Measurements from ENCODE around the gene ASAP3.

Gene ASAP3

DNA sequence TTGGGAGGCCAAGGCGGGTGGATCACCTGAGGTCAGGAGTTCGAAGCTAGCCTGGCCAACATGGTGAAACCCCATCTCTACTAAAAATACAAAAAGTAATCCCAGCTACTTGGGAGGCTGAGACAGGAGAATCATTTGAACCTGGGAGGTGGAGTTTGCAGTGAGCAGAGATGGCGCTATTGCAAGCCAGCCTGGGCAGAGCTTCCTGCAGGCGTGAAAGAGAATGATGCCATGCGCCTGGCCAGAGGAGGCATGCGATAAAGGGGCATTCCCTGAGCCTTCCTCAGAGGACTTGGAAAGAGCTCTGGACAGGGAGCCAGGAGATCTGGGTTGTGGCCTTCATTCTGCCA is 43.9 kb upstream of the ASAP3 start:
- peaks cover 0 to 41% (median 27%) of the 10 kb centered on the region in 5 donors for H3K4me1 ChIP-seq (ENCODE audit: control insufficient read depth in 5 of 5, insufficient read depth in 5 of 5, low read length in 5 of 5)
- H3K9ac ChIP-seq (ENCODE audit: low read length in 5 of 5), result no peak overlapping the region
- H3K27ac ChIP-seq (ENCODE audit: low read depth, low read length), result no peak overlapping the region
- H3K4me3 ChIP-seq (ENCODE audit: low read depth in 1 of 5, low read length in 5 of 5), result no peak overlapping the region
- no peaks in the 10 kb centered on the region for H3K9me3 ChIP-seq (ENCODE audit: control insufficient read depth in 5 of 5, low read length in 5 of 5)
- H3K36me3 ChIP-seq (ENCODE audit: control insufficient read depth in 5 of 5, insufficient read depth in 5 of 5, low read length in 5 of 5), result no peaks in the 10 kb centered on the region
- peaks cover 0 to 16% (median 12%) of the 10 kb centered on the region in 5 donors for H3K27me3 ChIP-seq (ENCODE audit: control insufficient read depth in 5 of 5, insufficient read depth in 4 of 5, low read length in 5 of 5)

DNA sequence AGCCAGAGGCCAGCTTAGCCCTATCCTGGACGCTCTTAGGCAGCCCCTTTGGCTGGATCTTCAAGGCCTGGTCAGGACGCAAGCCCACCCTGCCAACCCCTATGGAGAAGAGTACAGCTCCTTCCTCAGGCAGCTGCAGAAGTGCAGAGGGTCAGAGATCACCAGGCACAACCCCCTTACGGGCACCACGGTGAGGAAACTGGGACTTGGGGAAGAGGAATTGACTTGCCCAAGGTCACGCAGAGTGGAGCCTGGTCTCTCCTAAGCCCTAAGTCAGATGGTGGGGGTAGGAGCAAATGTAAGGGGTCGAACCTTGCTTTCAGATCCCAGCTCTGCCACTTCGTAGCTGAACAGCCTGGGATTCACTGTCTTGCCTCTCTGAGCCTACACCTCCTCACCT is 43.4 kb upstream of the ASAP3 start:
- H3K27me3 ChIP-seq (ENCODE audit: control insufficient read depth in 5 of 5, insufficient read depth in 4 of 5, low read length in 5 of 5), result peaks cover 0 to 16% (median 12%) of the 10 kb centered on the region in 5 donors
- H3K9me3 ChIP-seq (ENCODE audit: control insufficient read depth in 5 of 5, low read length in 5 of 5), result no peaks in the 10 kb centered on the region
- H3K9ac ChIP-seq (ENCODE audit: low read length in 5 of 5), result no peak overlapping the region
- peaks cover 0 to 39% (median 27%) of the 10 kb centered on the region in 5 donors for H3K4me1 ChIP-seq (ENCODE audit: control insufficient read depth in 5 of 5, insufficient read depth in 5 of 5, low read length in 5 of 5)
- H3K27ac ChIP-seq (ENCODE audit: low read depth, low read length), result no peak overlapping the region
- H3K4me3 ChIP-seq (ENCODE audit: low read depth in 1 of 5, low read length in 5 of 5), result no peak overlapping the region
- no peaks in the 10 kb centered on the region for H3K36me3 ChIP-seq (ENCODE audit: control insufficient read depth in 5 of 5, insufficient read depth in 5 of 5, low read length in 5 of 5)

DNA sequence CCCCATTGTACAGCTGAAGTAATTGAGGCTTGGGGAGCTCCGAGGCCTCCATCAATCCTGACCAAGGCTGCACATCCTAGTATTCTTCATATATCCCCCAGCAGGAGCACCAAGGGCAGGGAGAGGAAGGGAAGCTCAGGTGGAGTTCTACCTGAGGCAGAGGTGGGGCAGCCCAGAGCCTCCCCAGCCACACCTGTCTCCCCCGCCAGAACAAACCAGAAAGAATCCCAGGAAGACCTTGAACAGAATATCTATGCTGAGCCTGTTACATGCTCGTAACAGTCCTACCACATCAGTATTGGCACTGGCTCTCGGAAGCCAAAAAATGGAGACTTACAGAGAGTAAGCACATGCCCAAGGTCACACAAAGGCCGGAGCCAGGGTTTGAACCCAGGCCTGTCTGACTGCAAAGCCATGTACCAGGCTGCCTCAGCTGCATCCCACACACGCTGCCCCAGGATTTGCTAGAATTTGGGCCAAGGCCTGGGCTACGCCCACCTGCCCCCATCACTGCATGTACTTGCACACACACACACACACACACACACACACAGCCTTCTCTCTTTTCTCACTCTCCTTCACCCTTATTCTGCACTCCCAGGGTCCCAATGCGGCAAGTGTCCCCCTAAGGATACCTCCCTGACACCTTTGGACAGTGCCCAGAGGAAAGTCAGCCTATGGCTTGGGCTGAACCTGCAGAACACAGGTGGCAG is 42.5 kb upstream of the ASAP3 start:
- Histone ChIP-seq H3K36me3 (ENCODE audit: control insufficient read depth in 5 of 5, insufficient read depth in 5 of 5, low read length in 5 of 5) (no peaks in the 10 kb centered on the region), H3K27me3 (ENCODE audit: control insufficient read depth in 5 of 5, insufficient read depth in 4 of 5, low read length in 5 of 5) (peaks cover 0 to 16% (median 12%) of the 10 kb centered on the region in 5 donors), H3K9ac (ENCODE audit: low read length in 5 of 5) (no peak overlapping the region), H3K27ac (ENCODE audit: low read depth, low read length) (no peak overlapping the region), H3K9me3 (ENCODE audit: control insufficient read depth in 5 of 5, low read length in 5 of 5) (no peaks in the 10 kb centered on the region), H3K4me1 (ENCODE audit: control insufficient read depth in 5 of 5, insufficient read depth in 5 of 5, low read length in 5 of 5) (peaks cover 0 to 34% (median 23%) of the 10 kb centered on the region in 5 donors), H3K4me3 (ENCODE audit: low read depth in 1 of 5, low read length in 5 of 5) (no peak overlapping the region)

DNA sequence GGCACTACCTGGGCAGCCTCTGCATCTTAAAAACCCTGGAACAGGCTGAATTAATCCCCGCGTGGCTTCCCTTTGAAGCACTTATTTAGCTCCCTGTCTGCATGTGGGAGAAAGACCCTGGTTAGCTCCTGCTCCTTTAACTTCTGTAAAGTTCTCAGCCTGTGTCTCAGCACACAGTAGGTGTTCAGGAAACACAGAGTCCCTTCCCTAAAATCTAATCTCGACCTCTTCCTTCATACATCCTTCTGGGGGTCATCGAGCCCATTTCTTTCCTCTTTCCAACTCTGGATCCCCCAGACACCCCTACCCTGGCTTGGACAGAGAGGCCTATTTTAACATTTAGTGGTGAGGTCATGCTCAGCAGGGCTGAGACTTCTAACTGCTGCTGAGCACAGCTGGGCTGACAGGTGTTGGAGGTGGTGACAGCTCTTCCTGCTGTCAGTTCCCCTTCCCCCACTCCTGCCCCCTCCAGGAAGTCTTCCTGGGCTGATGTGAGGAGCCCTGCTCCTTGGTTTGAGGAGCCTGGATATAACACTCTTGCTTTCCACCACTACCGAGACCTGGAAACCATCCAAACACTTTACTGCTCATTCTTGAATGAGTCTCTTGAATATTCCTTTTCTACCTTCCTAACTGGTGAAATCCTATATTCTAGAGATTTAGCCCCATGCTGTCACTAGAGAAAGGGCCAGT is 41.7 kb upstream of the ASAP3 start:
- Histone ChIP-seq H3K4me3 (ENCODE audit: low read depth in 1 of 5, low read length in 5 of 5) (no peak overlapping the region), H3K9ac (ENCODE audit: low read length in 5 of 5) (no peak overlapping the region), H3K4me1 (ENCODE audit: control insufficient read depth in 5 of 5, insufficient read depth in 5 of 5, low read length in 5 of 5) (peaks cover 0 to 28% (median 16%) of the 10 kb centered on the region in 5 donors), H3K9me3 (ENCODE audit: control insufficient read depth in 5 of 5, low read length in 5 of 5) (no peaks in the 10 kb centered on the region), H3K27ac (ENCODE audit: low read depth, low read length) (no peak overlapping the region), H3K27me3 (ENCODE audit: control insufficient read depth in 5 of 5, insufficient read depth in 4 of 5, low read length in 5 of 5) (peaks cover 0 to 16% (median 11%) of the 10 kb centered on the region in 5 donors), H3K36me3 (ENCODE audit: control insufficient read depth in 5 of 5, insufficient read depth in 5 of 5, low read length in 5 of 5) (no peaks in the 10 kb centered on the region)

DNA sequence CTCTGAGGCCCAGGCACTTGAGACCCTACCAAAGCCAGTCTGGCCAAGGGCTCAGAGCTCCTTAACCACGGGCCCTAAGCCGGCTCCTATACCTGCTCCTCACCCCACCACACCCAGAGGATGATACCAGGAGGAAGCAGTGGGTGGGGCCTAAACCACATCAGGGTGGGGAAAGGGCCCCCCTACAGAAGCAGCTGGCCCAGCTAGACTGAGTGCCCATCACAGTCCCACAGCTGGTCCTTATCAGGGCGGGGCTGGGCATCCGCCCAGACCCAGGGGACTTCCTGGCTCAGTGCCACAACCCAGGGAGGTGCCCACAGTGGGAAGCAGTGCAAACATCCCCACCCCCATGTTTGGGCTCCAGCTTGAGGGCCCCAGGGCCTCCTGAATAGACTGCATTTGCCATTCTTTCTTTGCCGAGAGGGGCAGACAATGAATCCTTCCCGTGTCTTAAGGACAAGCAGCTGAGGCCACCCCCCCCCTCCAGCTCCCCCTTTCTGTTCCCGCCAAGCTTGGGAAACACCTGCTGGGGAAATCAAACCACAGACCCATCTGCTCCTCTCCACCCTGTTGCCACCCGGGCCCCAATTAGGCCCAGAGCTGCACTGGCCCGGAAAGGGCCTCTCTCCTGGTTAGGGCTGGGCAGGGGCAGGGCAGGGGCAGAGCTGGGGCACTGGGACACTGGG is 40.9 kb upstream of the ASAP3 start:
- Histone ChIP-seq H3K27me3 (ENCODE audit: control insufficient read depth in 5 of 5, insufficient read depth in 4 of 5, low read length in 5 of 5) (peaks cover 0 to 10% (median 4%) of the 10 kb centered on the region in 5 donors), H3K9me3 (ENCODE audit: control insufficient read depth in 5 of 5, low read length in 5 of 5) (no peaks in the 10 kb centered on the region), H3K9ac (ENCODE audit: low read length in 5 of 5) (no peak overlapping the region), H3K27ac (ENCODE audit: low read depth, low read length) (no peak overlapping the region), H3K4me3 (ENCODE audit: low read depth in 1 of 5, low read length in 5 of 5) (no peak overlapping the region), H3K36me3 (ENCODE audit: control insufficient read depth in 5 of 5, insufficient read depth in 5 of 5, low read length in 5 of 5) (no peaks in the 10 kb centered on the region), H3K4me1 (ENCODE audit: control insufficient read depth in 5 of 5, insufficient read depth in 5 of 5, low read length in 5 of 5) (peaks cover 0 to 21% (median 11%) of the 10 kb centered on the region in 5 donors)

DNA sequence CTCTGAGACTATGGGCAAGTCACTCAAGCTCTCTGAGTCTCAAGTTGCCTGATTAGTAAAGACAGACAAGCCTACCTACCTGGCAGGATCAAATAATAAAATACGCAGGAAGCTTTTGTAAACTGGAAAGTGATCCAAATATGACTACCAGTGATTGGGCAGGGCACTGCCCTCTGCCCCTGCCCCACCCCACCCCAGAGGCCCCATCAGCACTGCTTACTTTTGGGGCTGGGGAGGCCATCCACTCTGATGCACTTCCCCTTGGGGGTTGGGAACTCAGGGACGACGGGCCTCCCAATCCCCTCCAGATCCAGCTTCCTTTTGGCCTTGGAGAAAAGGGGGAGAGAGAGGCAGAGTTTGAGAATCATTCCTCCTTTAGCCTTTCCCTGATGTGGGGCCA is 40.2 kb upstream of the ASAP3 start:
- Histone ChIP-seq H3K9me3 (ENCODE audit: control insufficient read depth in 5 of 5, low read length in 5 of 5) (no peaks in the 10 kb centered on the region), H3K4me3 (ENCODE audit: low read depth in 1 of 5, low read length in 5 of 5) (no peak overlapping the region), H3K36me3 (ENCODE audit: control insufficient read depth in 5 of 5, insufficient read depth in 5 of 5, low read length in 5 of 5) (no peaks in the 10 kb centered on the region), H3K27ac (ENCODE audit: low read depth, low read length) (no peak overlapping the region), H3K9ac (ENCODE audit: low read length in 5 of 5) (no peak overlapping the region), H3K4me1 (ENCODE audit: control insufficient read depth in 5 of 5, insufficient read depth in 5 of 5, low read length in 5 of 5) (peaks cover 0 to 21% (median 11%) of the 10 kb centered on the region in 5 donors), H3K27me3 (ENCODE audit: control insufficient read depth in 5 of 5, insufficient read depth in 4 of 5, low read length in 5 of 5) (peaks cover 0 to 3% (median 2%) of the 10 kb centered on the region in 5 donors)

DNA sequence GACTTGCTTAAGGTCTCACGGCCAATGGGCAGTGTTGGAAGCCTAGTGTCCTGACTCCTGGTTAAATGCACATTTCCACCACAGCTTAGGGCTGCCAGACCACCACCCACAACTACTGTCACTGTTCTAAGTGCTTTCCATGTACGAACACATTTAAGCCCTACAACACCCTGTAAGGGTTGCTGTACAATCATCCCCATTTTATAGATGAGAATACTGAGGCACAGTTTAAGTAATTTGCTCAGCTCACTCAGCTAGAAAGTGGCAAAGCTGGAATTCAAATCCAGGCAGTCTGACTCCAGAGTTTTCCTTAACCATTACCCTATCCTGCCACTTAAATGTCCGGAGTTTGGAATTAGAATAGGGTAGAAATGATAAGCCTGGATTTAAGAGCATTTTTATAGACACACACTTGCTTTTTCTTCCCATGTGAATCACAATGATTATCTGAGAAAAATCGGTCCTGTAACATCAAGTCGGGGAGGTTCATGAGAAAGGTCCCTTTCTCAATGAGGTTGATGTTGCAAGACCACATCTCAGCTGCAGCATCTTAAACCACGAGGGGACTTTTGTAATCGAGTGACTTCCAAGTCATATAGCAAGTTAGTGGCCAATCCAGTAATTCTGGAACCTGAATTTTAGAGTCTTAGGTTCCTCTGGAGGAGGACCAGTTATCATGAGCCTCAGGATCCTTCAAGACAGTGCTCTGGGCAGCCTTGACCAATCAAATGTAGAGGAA is 38.4 kb upstream of the ASAP3 start:
- Histone ChIP-seq H3K36me3 (ENCODE audit: control insufficient read depth in 5 of 5, insufficient read depth in 5 of 5, low read length in 5 of 5) (no peaks in the 10 kb centered on the region), H3K27ac (ENCODE audit: low read depth, low read length) (no peak overlapping the region), H3K9me3 (ENCODE audit: control insufficient read depth in 5 of 5, low read length in 5 of 5) (peaks cover 0 to 4% (median 0%) of the 10 kb centered on the region in 5 donors), H3K4me3 (ENCODE audit: low read depth in 1 of 5, low read length in 5 of 5) (no peak overlapping the region), H3K4me1 (ENCODE audit: control insufficient read depth in 5 of 5, insufficient read depth in 5 of 5, low read length in 5 of 5) (peaks cover 0 to 7% (median 0%) of the 10 kb centered on the region in 5 donors), H3K27me3 (ENCODE audit: control insufficient read depth in 5 of 5, insufficient read depth in 4 of 5, low read length in 5 of 5) (no peaks in the 10 kb centered on the region), H3K9ac (ENCODE audit: low read length in 5 of 5) (no peak overlapping the region)

DNA sequence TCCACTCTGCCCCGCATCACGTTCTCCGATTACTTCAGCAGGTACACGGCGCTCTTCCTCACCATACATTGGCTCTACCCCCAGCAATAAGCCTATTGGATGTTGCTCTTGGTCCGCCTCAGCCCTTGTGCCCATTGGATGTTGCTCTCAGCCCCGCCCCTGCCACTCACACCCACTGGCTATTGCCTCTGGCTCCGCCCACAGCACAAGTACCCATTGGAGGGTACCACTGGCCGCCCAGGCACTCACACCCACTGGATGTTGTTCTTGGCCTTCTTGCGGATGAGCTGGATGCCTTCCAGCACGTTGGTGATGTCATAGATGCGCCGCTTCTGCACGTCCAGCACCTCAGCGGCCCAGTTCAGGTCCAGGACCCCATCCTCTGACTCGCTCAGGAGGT is 37.6 kb upstream of the ASAP3 start:
- no peak overlapping the region for H3K9ac ChIP-seq (ENCODE audit: low read length in 5 of 5)
- no peaks in the 10 kb centered on the region for H3K27me3 ChIP-seq (ENCODE audit: control insufficient read depth in 5 of 5, insufficient read depth in 4 of 5, low read length in 5 of 5)
- no peak overlapping the region for H3K27ac ChIP-seq (ENCODE audit: low read depth, low read length)
- no peak overlapping the region for H3K4me3 ChIP-seq (ENCODE audit: low read depth in 1 of 5, low read length in 5 of 5)
- H3K9me3 ChIP-seq (ENCODE audit: control insufficient read depth in 5 of 5, low read length in 5 of 5), result peaks cover 0 to 4% (median 0%) of the 10 kb centered on the region in 5 donors
- H3K4me1 ChIP-seq (ENCODE audit: control insufficient read depth in 5 of 5, insufficient read depth in 5 of 5, low read length in 5 of 5), result peaks cover 0 to 7% (median 0%) of the 10 kb centered on the region in 5 donors
- no peaks in the 10 kb centered on the region for H3K36me3 ChIP-seq (ENCODE audit: control insufficient read depth in 5 of 5, insufficient read depth in 5 of 5, low read length in 5 of 5)

DNA sequence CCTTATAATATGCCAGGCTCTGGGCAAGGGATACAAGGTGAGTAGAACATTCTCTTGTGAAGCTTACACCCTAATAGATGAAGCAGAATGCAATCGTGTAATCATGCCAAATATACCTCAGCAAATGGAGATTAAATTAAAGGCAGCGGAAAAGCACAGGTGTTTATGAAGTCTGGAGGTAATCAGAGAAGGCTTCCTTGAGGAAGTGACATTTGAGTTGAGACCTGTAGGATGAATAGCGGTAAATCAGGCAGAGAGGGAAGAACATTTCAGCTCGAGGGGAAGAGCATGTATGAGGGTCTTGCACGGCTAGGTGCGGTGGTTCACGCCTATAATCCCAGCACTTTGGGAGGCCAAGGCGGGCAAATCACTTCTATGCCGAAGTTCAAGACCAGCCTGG is 33.6 kb upstream of the ASAP3 start:
- Histone ChIP-seq H3K4me1 (ENCODE audit: control insufficient read depth in 5 of 5, insufficient read depth in 5 of 5, low read length in 5 of 5) (no peaks in the 10 kb centered on the region), H3K9me3 (ENCODE audit: control insufficient read depth in 5 of 5, low read length in 5 of 5) (peaks cover 0 to 4% (median 0%) of the 10 kb centered on the region in 5 donors), H3K9ac (ENCODE audit: low read length in 5 of 5) (no peak overlapping the region), H3K27me3 (ENCODE audit: control insufficient read depth in 5 of 5, insufficient read depth in 4 of 5, low read length in 5 of 5) (no peaks in the 10 kb centered on the region), H3K4me3 (ENCODE audit: low read depth in 1 of 5, low read length in 5 of 5) (no peak overlapping the region), H3K27ac (ENCODE audit: low read depth, low read length) (no peak overlapping the region), H3K36me3 (ENCODE audit: control insufficient read depth in 5 of 5, insufficient read depth in 5 of 5, low read length in 5 of 5) (no peaks in the 10 kb centered on the region)

Data from subcutaneous abdominal adipose tissue (tissue), 5 donors.